ENCODE data around the gene KIF6.

DNA sequence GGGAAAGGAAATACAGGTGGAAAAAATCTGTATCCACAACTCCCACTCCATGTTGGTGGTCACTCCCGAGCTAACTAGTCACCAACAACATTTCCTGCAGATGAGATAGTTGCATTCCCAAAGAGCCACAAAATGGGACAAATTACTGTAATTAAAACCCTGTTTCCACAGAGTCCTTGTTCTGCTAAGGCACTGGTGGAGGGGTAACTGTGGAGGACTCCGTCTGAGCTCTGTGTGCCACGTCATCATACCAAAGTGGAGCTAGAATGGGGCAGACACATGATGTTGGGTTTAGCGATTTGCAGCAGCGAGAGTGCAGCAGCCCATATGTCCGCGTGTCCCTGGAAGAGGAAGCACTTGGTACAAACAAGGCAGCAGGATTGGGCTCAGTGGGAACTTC lies 230.2 kb downstream of the KIF6 start:
- TF ChIP-seq, protein P1, sequence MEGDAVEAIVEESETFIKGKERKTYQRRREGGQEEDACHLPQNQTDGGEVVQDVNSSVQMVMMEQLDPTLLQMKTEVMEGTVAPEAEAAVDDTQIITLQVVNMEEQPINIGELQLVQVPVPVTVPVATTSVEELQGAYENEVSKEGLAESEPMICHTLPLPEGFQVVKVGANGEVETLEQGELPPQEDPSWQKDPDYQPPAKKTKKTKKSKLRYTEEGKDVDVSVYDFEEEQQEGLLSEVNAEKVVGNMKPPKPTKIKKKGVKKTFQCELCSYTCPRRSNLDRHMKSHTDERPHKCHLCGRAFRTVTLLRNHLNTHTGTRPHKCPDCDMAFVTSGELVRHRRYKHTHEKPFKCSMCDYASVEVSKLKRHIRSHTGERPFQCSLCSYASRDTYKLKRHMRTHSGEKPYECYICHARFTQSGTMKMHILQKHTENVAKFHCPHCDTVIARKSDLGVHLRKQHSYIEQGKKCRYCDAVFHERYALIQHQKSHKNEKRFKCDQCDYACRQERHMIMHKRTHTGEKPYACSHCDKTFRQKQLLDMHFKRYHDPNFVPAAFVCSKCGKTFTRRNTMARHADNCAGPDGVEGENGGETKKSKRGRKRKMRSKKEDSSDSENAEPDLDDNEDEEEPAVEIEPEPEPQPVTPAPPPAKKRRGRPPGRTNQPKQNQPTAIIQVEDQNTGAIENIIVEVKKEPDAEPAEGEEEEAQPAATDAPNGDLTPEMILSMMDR (IDR thresholded peaks at IDR 0.05; ENCODE audit: insufficient read depth, low read depth, low read length), result no peak
- no peak for TF ChIP-seq EZH2 (IDR thresholded peaks at IDR 0.05; ENCODE audit: insufficient read depth, low read length)
